C4-2B (cell line): ENCODE data around the gene PIGA.

Experiments used
- ZFX ChIP-seq: fragments of 450-650 bp; IDR thresholded peaks from 2 replicates; pipeline ENCODE4 v1.6.1; 2017
- TF ChIP-seq, protein P1 (sequence below): fragments of 450-650 bp; conservative IDR thresholded peaks from 2 replicates; pipeline ENCODE4 v1.5.1; 2017; ENCODE audit warnings: mild to moderate bottlenecking

DNA sequence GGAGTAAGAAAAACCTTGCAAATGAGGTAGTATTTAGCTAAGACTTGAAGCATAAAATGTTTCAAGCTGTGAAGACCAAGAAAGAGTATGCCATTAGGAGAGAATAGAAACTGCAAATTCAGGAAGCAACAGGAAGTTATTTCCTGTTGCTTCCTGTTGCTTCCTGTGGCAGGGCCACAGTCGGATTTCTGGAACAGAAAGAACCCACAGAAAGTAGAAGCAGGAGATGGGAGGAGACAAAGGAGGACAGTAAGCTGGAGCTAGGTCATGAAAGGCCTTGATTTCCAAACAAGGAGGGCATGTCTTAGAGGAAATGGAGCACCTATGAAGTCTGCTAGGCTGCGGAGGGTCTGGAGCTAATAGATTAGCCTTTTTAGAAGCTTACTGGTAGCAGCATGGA lies 37.1 kb downstream of the PIGA start:
- TF ChIP-seq, protein P1, sequence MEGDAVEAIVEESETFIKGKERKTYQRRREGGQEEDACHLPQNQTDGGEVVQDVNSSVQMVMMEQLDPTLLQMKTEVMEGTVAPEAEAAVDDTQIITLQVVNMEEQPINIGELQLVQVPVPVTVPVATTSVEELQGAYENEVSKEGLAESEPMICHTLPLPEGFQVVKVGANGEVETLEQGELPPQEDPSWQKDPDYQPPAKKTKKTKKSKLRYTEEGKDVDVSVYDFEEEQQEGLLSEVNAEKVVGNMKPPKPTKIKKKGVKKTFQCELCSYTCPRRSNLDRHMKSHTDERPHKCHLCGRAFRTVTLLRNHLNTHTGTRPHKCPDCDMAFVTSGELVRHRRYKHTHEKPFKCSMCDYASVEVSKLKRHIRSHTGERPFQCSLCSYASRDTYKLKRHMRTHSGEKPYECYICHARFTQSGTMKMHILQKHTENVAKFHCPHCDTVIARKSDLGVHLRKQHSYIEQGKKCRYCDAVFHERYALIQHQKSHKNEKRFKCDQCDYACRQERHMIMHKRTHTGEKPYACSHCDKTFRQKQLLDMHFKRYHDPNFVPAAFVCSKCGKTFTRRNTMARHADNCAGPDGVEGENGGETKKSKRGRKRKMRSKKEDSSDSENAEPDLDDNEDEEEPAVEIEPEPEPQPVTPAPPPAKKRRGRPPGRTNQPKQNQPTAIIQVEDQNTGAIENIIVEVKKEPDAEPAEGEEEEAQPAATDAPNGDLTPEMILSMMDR: no peak
- TF ChIP-seq ZFX: no peak
